PC-3 (cell line): ENCODE data around the gene GLI3. TPM values are rescaled to one million over a fixed set of nuclear protein-coding genes. Genes with fewer than 3 reads are reported as not detected.

Source experiments
- ATAC-seq: fragments of 200-7000 bp; cut with Tn5 transposase; 2 replicates; pipeline ENCODE4 v1.9.1; 2020; ENCODE audit warnings: mild to moderate bottlenecking, moderate library complexity
- BruUV-seq: library from RNA; stranded (reverse); fragments of 400-500 nt; replicated peaks from 2 replicates; lab custom pipeline; 2021; lab: Mats Ljungman, UMichigan
- CTCF ChIA-PET: fragments of 300-600 bp; sonication (Branson Sonifier 250); formaldehyde crosslinking; loops from one replicate; lab custom pipeline; 2022; ENCODE audit warnings: antibody characterized with exemption; lab: Charles Lee
- POLR2A ChIA-PET: fragments of 300-600 bp; sonication (Branson Sonifier 250); formaldehyde crosslinking; loops from one replicate; lab custom pipeline; 2022; ENCODE audit warnings: antibody characterized with exemption; ENCODE audit not compliant: unreplicated experiment; lab: Charles Lee
- DNase-seq: peaks from one replicate; pipeline ENCODE4 v3.0.0-alpha.2; 2015
- H2AFZ ChIP-seq: fragments of 300-600 bp; sonication (generic); 2 replicates; pipeline ENCODE4 v1.6.0; 2016; ENCODE audit warnings: antibody characterized with exemption, low read length
- H3F3A ChIP-seq: fragments of 300-600 bp; sonication (generic); one replicate; pipeline ENCODE4 v1.6.0; 2017; ENCODE audit warnings: antibody characterized with exemption, low read length, control low read depth, mild to moderate bottlenecking; ENCODE audit not compliant: unreplicated experiment
- H3K27ac ChIP-seq: fragments of 300-600 bp; sonication (generic); 2 replicates; pipeline ENCODE4 v1.5.1; 2016; ENCODE audit warnings: mild to moderate bottlenecking, low read length
- H3K27me3 ChIP-seq: fragments of 300-600 bp; sonication (generic); 2 replicates; pipeline ENCODE4 v1.6.1; 2016; ENCODE audit warnings: low read length, mixed read lengths
- H3K36me3 ChIP-seq: fragments of 300-600 bp; sonication (generic); 2 replicates; pipeline ENCODE4 v1.6.1; 2016; ENCODE audit warnings: low read depth, mixed run types, low read length, mixed read lengths
- H3K4me1 ChIP-seq: fragments of 300-600 bp; sonication (generic); 2 replicates; pipeline ENCODE4 v1.5.1; 2016; ENCODE audit warnings: low read length; ENCODE audit not compliant: insufficient read depth
- H3K4me2 ChIP-seq: fragments of 300-600 bp; sonication (generic); 2 replicates; pipeline ENCODE4 v1.6.0; 2016; ENCODE audit warnings: low read length
- H3K4me3 ChIP-seq: fragments of 300-600 bp; sonication (generic); 2 replicates; pipeline ENCODE4 v1.5.1; 2016; ENCODE audit warnings: mild to moderate bottlenecking, low read length, mixed read lengths
- H3K79me2 ChIP-seq: fragments of 300-600 bp; sonication (generic); 2 replicates; pipeline ENCODE4 v1.6.1; 2017; ENCODE audit warnings: low read length, mixed read lengths
- H3K9ac ChIP-seq: fragments of 300-600 bp; sonication (generic); 2 replicates; pipeline ENCODE4 v1.6.0; 2016; ENCODE audit warnings: mild to moderate bottlenecking, low read length
- H3K9me2 ChIP-seq: fragments of 300-600 bp; sonication (generic); replicated peaks from 2 replicates; pipeline ENCODE4 v1.6.1; 2016; ENCODE audit warnings: mixed run types, low read length, mixed read lengths
- H3K9me3 ChIP-seq: fragments of 300-600 bp; sonication (generic); 2 replicates; pipeline ENCODE4 v1.6.1; 2016; ENCODE audit warnings: low read length, mixed read lengths
- H4K20me1 ChIP-seq: fragments of 300-600 bp; sonication (generic); 2 replicates; pipeline ENCODE4 v1.6.1; 2016; ENCODE audit warnings: low read length, mixed read lengths
- EZH2 ChIP-seq: fragments of 300-600 bp; sonication (generic); IDR thresholded peaks from one replicate; pipeline ENCODE4 v1.6.1; 2017; ENCODE audit warnings: antibody characterized with exemption, mild to moderate bottlenecking, low read length; ENCODE audit not compliant: unreplicated experiment
- EZH2phosphoT487 ChIP-seq: fragments of 300-600 bp; sonication (generic); IDR thresholded peaks from 2 replicates; pipeline ENCODE4 v1.6.1; 2018; ENCODE audit warnings: mild to moderate bottlenecking, antibody characterized with exemption, low read length, borderline replicate concordance
- intact Hi-C: fragments of 100-400 bp; cut with micrococcal nuclease; formaldehyde crosslinking; loops from 2 replicates; pipeline ENCODE4 v1.9.0; 2023
- total RNA-seq: library from RNA; depleted of rRNA; stranded (reverse); fragments of >200 nt; gene quantifications from 2 replicates; pipeline ENCODE4 v1.2.3, GENCODE V29; 2014
- TF ChIP-seq, protein P1 (sequence below): fragments of 300-600 bp; sonication (generic); conservative IDR thresholded peaks from 2 replicates; pipeline ENCODE4 v1.5.1; 2017; ENCODE audit warnings: antibody characterized with exemption, low read depth, mild to moderate bottlenecking, low read length

Gene GLI3
- total RNA-seq, 1 experiment from 2014 or later: 3.5 TPM

DNA sequence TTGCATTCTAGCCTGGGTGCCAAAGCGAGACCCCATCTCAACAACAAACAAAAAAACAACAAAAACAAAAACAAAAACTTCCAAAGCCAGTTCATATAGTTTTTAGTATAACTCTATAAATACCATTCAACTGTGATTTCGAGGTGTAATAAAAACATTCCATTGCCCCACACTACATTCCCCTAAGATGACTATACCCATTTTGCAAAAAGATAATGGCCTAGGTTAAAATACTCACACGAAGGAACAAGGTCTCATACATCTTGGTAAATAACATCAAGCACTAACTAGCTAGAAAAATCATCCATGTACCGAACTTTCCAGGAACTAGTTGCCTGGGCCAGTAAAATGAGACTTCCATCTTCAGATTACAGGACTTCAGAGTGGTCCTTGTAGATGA lies 55.4 kb downstream of the GLI3 start:
- Histone ChIP-seq H3K36me3 (no peaks in the 10 kb centered on the region), H3K4me3 (no peak overlapping the region), H3K9ac (no peak overlapping the region), H3K27me3 (no peaks in the 10 kb centered on the region), H3K27ac (no peak overlapping the region), H3K9me3 (no peaks in the 10 kb centered on the region), H3K9me2 (no peaks in the 10 kb centered on the region), H4K20me1 (no peaks in the 10 kb centered on the region), H3F3A (no peaks in the 10 kb centered on the region), H2AFZ (no peak overlapping the region), H3K4me2 (no peak overlapping the region), H3K79me2 (peaks cover 6% of the 10 kb centered on the region), H3K4me1 (peaks cover 23% of the 10 kb centered on the region)
- CTCF ChIA-PET: no interaction called here
- intact Hi-C loops: no loop called here
- DNase-seq: no peak
- ATAC-seq: no peak
- TF ChIP-seq EZH2phosphoT487 (no peak), EZH2 (no peak)
- TF ChIP-seq, protein P1, sequence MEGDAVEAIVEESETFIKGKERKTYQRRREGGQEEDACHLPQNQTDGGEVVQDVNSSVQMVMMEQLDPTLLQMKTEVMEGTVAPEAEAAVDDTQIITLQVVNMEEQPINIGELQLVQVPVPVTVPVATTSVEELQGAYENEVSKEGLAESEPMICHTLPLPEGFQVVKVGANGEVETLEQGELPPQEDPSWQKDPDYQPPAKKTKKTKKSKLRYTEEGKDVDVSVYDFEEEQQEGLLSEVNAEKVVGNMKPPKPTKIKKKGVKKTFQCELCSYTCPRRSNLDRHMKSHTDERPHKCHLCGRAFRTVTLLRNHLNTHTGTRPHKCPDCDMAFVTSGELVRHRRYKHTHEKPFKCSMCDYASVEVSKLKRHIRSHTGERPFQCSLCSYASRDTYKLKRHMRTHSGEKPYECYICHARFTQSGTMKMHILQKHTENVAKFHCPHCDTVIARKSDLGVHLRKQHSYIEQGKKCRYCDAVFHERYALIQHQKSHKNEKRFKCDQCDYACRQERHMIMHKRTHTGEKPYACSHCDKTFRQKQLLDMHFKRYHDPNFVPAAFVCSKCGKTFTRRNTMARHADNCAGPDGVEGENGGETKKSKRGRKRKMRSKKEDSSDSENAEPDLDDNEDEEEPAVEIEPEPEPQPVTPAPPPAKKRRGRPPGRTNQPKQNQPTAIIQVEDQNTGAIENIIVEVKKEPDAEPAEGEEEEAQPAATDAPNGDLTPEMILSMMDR: no peak
- BruUV-seq: no TSS peak
- POLR2A ChIA-PET: no interaction called here

DNA sequence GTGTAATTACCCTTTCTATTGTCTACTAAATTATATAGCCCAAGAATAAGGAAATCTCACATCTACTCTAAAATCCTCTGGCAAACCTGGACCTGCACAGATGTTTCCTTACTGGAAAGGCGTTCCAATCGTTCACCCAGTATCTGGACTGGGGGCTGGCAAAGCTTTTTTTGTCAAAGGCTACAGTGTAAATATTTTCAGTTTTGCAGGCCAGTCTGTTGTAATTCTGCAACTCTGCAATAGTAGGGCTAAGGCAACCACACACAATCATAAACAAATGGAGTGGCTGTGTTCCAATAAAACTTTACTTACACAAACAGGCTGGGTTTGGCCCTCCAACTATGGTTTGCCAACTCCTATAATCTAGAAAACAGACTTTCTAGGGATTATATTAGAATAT lies 56.2 kb downstream of the GLI3 start:
- Histone ChIP-seq H3K4me2 (no peak overlapping the region), H2AFZ (no peak overlapping the region), H3F3A (no peaks in the 10 kb centered on the region), H3K9ac (no peak overlapping the region), H4K20me1 (no peaks in the 10 kb centered on the region), H3K4me3 (no peak overlapping the region), H3K79me2 (peaks cover 6% of the 10 kb centered on the region), H3K4me1 (peaks cover 30% of the 10 kb centered on the region), H3K27me3 (no peaks in the 10 kb centered on the region), H3K27ac (no peak overlapping the region), H3K9me2 (no peaks in the 10 kb centered on the region), H3K36me3 (no peaks in the 10 kb centered on the region), H3K9me3 (no peaks in the 10 kb centered on the region)
- intact Hi-C loops: no loop called here
- TF ChIP-seq EZH2 (no peak), EZH2phosphoT487 (no peak)
- TF ChIP-seq, protein P1: no peak
- CTCF ChIA-PET: no interaction called here
- no peak for ATAC-seq
- no peak for DNase-seq
- no TSS peak for BruUV-seq
- POLR2A ChIA-PET: no interaction called here

DNA sequence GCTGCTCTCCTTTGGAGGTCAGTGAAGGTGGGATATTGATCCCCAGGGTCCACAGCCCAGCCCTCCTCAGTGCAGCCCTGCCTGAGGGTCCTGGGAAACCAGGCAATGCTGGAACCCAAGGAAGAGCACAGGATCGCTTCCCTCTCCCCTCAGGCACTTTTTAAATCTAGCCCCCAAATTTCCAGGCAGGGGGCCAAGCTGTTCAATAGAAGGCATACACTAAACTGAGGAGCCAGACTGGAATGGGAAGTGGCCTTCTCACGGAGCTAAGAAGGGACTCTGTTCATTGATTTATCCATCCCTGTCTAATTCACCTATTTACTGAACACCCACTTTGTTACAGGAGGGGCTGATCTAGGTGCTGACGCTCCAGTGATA lies 60.3 kb downstream of the GLI3 start:
- TF ChIP-seq EZH2phosphoT487 (no peak), EZH2 (no peak)
- TF ChIP-seq, protein P1: no peak
- Histone ChIP-seq H3K9me3 (no peaks in the 10 kb centered on the region), H3K4me1 (peaks cover 38% of the 10 kb centered on the region), H3K27me3 (no peaks in the 10 kb centered on the region), H3K9ac (no peak overlapping the region), H4K20me1 (no peaks in the 10 kb centered on the region), H3K36me3 (0 out of 2 replicates have a peak, but pooled peaks cover 4% of the 10 kb centered on the region), H3K9me2 (no peaks in the 10 kb centered on the region), H3K79me2 (no peaks in the 10 kb centered on the region; the same call in 1 of the 2 replicates), H3F3A (no peaks in the 10 kb centered on the region), H3K4me2 (no peak overlapping the region; the same call in 1 of the 2 replicates), H2AFZ (no peak overlapping the region), H3K27ac (no peak overlapping the region), H3K4me3 (no peak overlapping the region)
- POLR2A ChIA-PET: no interaction called here
- DNase-seq: no peak
- intact Hi-C loops: no loop called here
- BruUV-seq: no TSS peak
- ATAC-seq: no peak
- CTCF ChIA-PET: no interaction called here
